GM12891 (cell line): ENCODE data around the gene FKBP1B.

Experiments
- DNase-seq: peaks from one replicate; pipeline ENCODE4 v3.0.0; 2011; ENCODE audit warnings: low spot score; ENCODE audit not compliant: insufficient read length
- FAIRE-seq: peaks from 2 replicates; lab custom pipeline; 2011; peaks lifted over from hg19 to GRCh38; lab: Jason Lieb, UNC
- PAX5 ChIP-seq: IDR thresholded peaks from 2 replicates; pipeline ENCODE4 v1.6.1; 2011; ENCODE audit warnings: low read length, moderate library complexity, mild to moderate bottlenecking; ENCODE audit not compliant: insufficient read depth, severe bottlenecking
- POLR2A ChIP-seq: IDR thresholded peaks from 2 replicates; pipeline ENCODE4 v1.6.1; 2011; ENCODE audit warnings: low read depth, low read length, control low read depth
- POLR2AphosphoS5 ChIP-seq: IDR thresholded peaks from 2 replicates; pipeline ENCODE4 v1.6.1; 2011; ENCODE audit warnings: low read depth, low read length, control low read depth
- POU2F2 ChIP-seq: IDR thresholded peaks from 2 replicates; pipeline ENCODE4 v1.6.1; 2011; ENCODE audit warnings: low read depth, mild to moderate bottlenecking, control low read depth, low read length, moderate library complexity
- SPI1 ChIP-seq: IDR thresholded peaks from 2 replicates; pipeline ENCODE4 v1.6.1; 2011; ENCODE audit warnings: low read depth, low read length, control low read depth
- TAF1 ChIP-seq: IDR thresholded peaks from 2 replicates; pipeline ENCODE4 v1.6.1; 2011; ENCODE audit warnings: low read depth, low read length, control low read depth

Gene FKBP1B

GRCh38 chr2:24015562-24016375 is 33.8 kb upstream of the FKBP1B start:
- FAIRE-seq (no peak), DNase-seq (no peak)
- TF ChIP-seq POLR2A: no peak

GRCh38 chr2:24016376-24016761 is 33.2 kb upstream of the FKBP1B start:
- FAIRE-seq (no peak), DNase-seq (no peak)
- no peak for TF ChIP-seq POLR2AphosphoS5

- FAIRE-seq (no peak), DNase-seq (no peak)
- TF ChIP-seq PAX5: no peak
- no peak for TF ChIP-seq POLR2A
- no peak for TF ChIP-seq TAF1
- TF ChIP-seq POU2F2: no peak
- TF ChIP-seq SPI1: no peak
- no peak for TF ChIP-seq POLR2AphosphoS5
These were observed 32.5 kb upstream of the FKBP1B start for GRCh38 chr2:24016853-24017703.

- FAIRE-seq: no peak
- no peak for DNase-seq
- TF ChIP-seq PAX5 (no peak), TAF1 (no peak), POU2F2 (no peak), POLR2A (no peak), POLR2AphosphoS5 (no peak), SPI1 (no peak)
These were observed 31.8 kb upstream of the FKBP1B start for GRCh38 chr2:24017711-24018110.

- DNase-seq (no peak), FAIRE-seq (no peak)
- TF ChIP-seq PAX5: no peak
- no peak for TF ChIP-seq POLR2AphosphoS5
- no peak for TF ChIP-seq POLR2A
- TF ChIP-seq TAF1: no peak
- no peak for TF ChIP-seq POU2F2
- no peak for TF ChIP-seq SPI1
These were observed 31.3 kb upstream of the FKBP1B start for GRCh38 chr2:24018241-24018640.

GRCh38 chr2:24019729-24020128 is 29.8 kb upstream of the FKBP1B start:
- FAIRE-seq: no peak

GRCh38 chr2:24020244-24020643 is 29.3 kb upstream of the FKBP1B start:
- TF ChIP-seq POLR2AphosphoS5: no peak
- no peak for TF ChIP-seq PAX5
- TF ChIP-seq TAF1: no peak
- TF ChIP-seq SPI1: no peak
- TF ChIP-seq POLR2A: no peak
- TF ChIP-seq POU2F2: no peak
- FAIRE-seq: no peak
- DNase-seq: no peak

More at GRCh38 chr2:24019729-24020128, 29.8 kb upstream of the FKBP1B start:
- no peak for DNase-seq
- TF ChIP-seq POU2F2 (no peak), TAF1 (no peak), POLR2AphosphoS5 (no peak)

GRCh38 chr2:24021122-24021998 is 28.2 kb upstream of the FKBP1B start:
- no peak for FAIRE-seq
- TF ChIP-seq SPI1: no peak
- no peak for TF ChIP-seq TAF1
- no peak for TF ChIP-seq POLR2A
- TF ChIP-seq PAX5: no peak
- TF ChIP-seq POU2F2: no peak
- no peak for TF ChIP-seq POLR2AphosphoS5
- peak; percentile 62 for DNase-seq

- DNase-seq (no peak), FAIRE-seq (no peak)
- no peak for TF ChIP-seq PAX5
- no peak for TF ChIP-seq POLR2AphosphoS5
- TF ChIP-seq POLR2A: no peak
- no peak for TF ChIP-seq POU2F2
- no peak for TF ChIP-seq SPI1
- no peak for TF ChIP-seq TAF1
These were observed 27.1 kb upstream of the FKBP1B start for GRCh38 chr2:24022324-24022974.
